SIG-M5 treated with dmso at 0.1 percent for 504 hours (cell line): ENCODE data around the gene MYOM1.

Experiments
- DNase-seq: peaks from one replicate; lab custom pipeline; 2025; ENCODE audit not compliant: unreplicated experiment; lab: John Stamatoyannopoulos, UW

Gene MYOM1

DNA sequence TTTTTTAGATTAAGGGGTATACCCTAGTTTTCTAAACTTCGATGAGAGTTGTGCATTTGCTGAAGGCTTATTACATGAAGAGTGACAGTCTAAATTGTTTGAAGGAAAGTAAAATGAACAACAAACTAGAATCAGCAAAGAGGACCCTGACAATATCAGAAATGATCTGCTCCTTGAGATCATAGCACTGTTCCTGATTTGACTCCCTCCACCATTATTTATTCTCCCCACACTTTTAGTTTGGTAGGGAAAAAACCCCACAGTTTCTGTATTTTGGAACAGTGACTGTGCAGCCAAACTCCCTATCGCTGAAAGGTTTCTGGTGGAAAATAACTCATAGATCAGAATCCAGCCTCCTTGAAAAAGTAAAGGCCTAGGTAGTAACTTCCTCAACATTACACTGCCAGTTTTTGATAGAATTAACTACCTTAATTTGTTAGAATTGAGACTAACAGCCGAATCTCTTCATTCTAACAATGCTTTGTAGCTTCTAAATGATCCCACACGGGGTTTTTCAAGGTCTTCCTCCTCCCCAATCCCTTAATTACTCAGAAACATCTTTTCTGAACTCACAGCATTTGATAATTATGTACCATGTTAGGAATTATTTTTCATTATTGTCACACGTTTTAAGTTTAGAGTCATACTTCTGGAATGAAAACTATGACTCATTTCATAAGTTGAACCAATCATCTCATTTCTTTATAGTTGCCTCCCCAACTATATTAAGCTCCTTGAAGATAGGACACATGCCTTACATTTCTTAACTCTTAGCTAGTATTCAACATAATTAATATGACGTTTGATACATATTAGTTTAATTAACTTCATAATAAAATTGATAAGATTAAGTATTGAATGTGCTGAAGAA, 30.7 kb upstream of the MYOM1 start:
- DNase-seq: peak; percentile 46

DNA sequence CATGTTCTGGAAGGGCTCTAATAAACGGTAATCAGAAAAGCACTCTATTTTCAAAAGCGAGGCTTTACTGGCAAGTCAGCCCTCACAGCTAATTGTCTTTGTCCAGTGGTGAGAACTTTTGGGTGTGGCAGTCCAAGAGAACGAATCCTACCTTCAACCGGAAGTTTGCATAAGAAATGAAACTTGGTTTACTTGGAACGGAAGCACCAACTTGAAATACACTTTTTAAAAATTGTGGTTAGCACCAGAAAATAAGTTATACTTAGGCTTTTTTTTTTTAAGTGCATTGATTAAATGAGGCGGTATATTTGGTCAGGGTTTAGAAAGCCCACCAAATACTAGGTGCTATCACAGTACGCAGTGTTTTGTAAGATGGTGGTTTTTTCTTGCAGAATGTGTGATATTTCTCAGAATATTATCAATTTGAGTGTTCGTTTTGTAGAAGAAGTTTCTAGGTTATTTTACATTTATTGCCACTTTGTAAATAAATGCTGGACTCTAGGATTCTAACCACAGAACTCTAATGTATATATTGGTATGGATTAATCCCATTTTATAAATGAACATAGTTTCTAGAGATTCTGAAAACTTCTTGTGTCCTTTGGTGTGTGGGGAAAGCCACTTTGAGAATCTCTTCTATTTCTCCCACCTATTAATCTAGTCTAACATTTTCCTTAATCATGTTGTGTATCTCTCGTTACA, 29.0 kb upstream of the MYOM1 start:
- peak; percentile 81 for DNase-seq

DNA sequence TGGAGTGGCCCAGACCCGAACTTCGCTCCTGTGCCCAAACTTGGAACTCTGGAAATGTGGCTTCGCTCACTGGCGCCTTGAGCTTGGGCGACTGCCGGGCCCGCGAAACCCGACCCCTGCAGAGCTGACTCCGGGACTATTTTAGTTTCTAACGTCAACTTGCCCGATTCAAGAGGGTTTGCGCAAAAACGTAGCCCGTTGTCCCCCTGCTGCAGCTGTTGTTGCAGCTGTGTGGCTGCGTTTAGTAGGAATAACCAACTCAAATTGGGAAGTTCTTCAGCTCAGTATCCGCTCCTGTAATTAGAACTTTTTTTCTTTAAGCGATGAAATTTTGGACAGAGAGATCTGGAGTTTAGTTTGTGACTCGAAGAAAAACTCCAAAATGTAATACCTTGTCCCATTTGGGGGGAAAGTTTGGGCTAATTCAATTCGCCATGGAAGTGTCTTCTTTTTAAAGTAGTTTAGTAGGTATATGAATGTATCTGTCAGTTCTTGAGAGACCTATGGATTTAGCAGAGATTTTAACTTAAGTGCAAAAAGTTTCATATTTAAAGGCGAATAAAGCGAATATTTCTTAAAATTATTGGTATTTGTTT, 28.4 kb upstream of the MYOM1 start:
- DNase-seq: peak; percentile 67

DNA sequence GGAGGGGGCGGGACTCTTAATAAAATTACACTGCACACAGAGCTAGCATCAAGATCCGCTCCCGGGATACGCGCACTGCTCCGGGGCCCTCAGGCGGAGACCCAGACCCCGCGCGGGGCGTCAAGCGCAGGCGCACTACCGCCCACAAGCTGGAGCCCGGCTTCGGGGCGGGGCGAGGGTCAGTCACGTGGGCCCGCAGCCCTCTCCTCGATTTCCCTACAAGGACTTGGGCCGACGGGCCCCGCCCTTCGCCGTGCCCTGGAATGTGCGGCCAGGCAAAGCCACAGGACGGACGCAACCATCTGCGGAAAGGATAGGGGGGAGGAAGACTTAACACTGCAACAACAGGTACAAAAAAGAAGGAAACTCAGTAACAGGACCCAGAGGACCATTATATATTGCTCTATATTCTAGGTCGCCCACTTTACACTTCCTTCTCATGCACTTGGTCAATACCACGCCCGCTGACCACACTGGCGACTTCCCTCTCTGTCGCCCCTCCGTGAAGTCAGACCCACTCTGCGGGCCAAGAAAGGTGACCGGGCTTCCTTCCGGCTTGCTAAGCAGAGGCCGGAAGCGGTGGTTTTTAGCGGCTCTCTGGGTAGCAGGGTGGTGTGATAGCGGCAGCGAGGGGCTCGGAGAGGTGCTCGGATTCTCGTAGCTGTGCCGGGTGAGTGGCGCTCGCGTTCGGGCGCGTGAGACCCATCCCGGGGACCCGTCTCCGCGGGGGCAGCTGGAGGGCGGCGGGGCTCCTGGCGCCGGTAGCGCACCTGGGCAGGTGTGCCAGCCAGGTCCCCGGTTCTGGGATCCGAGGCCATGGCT, 27.7 kb upstream of the MYOM1 start, which contains the start of gene MYL12A:
Gene MYL12A, plus strand, starts transcription at position 562 of the 822 bp plus-strand sequence. CDS start 5,447 bp downstream, outside the sequence.
- DNase-seq: peak; percentile 99

DNA sequence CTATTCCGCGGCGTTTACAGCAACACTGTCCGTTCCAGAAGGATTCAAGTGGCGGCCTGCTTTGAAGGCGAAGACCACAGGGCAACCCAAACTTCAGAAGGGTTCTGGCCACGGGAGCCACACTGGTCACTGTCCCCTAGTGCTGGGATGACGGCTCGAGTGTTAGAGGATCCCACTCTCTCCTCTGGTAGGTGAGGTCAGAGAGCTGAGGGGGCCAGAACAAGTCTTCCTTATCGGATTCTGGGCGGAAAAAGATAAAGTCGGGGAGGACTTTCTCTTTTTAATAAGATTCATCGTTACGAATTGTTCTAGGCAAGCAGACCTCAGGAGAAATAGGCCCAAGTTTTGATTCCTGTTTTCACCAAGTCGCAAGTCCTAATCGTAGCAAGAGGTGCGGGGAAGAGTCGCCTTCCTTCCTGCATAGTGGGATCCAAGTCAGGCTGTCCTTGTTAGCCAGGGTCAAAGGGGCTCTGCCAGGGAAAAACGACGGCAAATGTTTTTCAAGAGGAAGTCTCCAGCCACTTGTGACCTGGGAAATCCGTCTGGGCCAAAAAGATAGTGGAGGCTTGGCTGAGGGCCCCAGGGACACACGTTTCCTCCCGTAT, 27.0 kb upstream of the MYOM1 start:
- DNase-seq: peak; percentile 62

DNA sequence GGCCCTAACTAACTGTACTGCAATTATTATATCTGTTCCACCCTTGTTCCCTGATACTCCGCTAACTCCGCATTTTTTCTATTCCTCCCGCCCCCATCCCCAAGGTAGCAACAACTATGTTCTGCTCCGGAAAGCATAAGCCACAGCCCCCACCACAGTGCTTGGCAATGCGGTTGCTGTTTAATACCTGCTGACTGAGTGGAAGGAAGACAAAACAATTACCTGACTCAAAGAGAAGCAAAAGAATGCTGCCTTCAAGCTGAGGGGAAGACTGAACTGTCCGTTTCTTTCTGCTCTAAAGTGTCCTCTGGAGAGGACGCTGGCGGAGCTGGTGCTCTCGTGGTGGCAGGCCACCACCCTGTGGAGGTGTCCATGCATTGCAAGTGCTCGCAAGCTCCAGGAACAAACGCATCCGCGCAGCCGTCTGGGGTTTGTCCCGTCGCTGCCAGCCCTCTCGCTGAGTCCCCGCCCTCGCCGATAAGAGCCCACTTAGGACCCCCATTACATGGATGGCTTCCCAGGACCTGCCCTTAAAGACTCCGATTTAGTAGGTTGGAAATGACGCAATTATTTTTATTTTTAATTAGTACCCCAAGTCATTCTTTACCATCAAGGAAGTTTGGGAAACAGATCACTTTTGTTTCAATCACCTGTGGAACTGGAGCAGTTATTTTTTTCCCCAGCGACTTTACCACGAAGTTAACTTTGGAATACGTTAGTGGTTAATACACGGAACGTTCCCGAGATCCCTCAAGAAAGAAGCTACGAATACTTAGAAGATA, 26.3 kb upstream of the MYOM1 start:
- DNase-seq: peak; percentile 93

DNA sequence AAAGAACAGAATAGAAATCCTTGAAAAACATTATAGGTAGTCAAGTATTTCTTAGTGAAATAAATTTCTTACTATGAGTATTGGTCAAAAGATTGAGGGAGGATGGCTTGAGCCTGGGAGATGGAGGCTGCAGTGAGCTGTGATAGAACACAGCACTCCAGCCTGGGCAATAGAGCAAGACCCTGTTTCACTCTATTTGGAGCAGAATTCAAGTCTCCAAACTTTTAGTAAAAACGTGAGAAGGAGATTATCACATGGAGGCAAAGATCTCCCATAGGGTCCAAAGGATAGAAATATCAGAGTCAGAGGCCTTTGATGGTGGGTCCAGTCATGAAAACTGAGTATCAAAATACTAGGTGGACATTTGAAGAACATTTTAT, 25.4 kb upstream of the MYOM1 start:
- DNase-seq: no peak

DNA sequence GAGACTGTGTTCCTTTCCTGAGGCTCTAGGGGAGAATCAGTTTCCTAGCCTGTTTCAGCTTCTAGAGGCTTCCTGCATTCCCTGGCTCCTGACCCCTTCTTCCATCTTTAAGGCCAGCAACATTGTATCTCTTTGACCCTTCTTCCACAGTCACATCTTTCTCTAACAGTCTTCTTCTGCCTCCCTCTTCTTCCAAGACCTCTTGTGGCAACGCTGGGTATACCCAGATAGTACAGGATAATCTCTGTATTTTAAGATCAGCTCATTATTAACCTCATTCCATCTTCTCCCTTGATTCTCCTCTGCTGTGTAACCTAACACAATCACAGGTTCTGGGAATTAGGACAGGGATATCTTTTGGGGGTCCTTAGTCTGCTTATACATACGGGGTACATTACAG, 19.0 kb upstream of the MYOM1 start:
- no peak for DNase-seq

DNA sequence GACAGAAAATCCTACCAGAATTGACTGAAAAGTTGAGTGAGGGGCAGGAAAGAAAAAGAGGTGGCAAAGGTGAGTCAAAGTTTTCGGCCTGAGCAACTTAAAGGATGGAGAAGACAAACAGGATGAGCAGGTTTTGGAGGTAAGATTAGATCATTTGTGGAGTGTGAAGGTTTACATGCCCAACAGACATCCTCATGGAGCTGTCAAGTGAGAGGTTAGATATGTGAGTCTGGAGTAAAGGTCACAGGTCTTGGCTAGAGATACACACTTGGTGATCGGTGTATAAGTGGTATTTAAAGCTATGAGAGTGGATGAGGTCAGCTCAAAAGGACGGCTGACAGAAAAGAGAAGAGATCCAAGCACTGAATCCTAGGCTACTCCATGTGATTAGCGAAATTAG, 16.7 kb upstream of the MYOM1 start:
- peak; percentile 27 for DNase-seq

DNA sequence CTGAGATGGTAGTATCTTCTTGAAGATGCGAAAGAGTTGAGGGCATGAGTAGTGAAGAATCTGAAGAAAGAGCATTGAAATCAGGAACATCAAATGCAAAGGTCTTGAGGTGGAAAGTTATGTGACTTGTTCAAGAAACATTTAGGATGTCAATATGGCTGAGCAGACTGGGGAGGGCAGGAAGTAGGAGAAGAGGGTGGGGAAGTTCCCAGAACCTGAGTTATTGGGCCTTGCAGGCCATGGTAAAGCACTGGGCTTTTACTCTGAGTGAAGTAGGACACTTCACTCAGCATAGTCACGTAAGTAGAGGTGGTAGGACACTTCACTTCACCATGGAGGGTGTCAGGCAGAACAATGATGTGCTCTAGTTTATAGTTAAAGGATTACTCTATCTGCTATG, 16.1 kb upstream of the MYOM1 start:
- no peak for DNase-seq

DNA sequence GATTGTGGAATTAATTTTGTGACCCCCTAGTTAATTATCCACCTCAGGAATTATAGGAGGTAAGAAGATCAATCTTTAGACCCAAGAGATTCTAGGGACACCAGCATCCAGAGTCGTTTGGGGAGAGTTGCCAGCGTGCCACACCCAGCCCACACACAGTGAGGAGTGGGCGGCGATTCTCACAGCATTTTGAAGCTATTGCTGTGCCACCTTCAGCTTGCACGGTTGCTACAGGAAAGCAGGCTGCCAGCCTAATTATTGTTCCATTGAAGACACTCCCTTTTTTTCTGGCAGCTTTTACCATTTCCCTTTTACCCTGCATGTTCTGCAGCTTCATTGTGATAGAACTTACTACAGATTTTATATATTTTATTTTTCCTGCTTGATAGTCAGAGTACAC, 14.7 kb upstream of the MYOM1 start:
- no peak for DNase-seq

DNA sequence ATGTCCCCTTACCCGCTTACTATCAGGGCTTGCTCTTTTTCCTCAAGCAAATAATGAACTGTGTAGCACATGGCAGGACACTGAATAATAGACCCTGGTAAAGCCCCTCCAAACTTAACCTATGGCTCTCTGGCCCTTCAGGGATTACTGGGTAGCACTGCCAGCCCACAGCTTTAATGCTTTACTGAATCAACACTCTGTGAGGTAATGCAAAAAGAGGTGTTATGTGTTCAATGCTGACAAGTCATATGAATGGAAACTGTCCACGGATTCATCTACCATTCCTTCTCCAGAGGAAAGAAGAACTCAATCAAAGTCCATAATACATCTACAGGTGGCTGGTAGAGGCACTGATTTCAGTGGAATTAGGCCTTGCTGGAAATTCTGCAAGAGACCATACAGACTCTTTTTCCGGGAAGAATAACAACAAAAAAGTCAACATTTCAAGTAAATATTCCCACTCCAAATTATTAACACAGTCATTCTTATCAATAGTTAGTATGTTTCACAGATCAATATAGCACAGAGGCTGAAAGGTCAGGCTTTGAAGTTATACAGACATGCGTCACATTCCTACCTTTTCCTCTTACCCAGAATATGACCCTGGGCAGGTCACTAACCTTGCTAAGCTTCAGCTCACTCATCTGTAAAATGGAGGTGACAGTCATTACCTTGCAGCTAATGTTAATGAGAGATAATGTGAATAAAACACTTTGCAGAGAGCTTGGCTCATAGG, 13.8 kb upstream of the MYOM1 start:
- no peak for DNase-seq

DNA sequence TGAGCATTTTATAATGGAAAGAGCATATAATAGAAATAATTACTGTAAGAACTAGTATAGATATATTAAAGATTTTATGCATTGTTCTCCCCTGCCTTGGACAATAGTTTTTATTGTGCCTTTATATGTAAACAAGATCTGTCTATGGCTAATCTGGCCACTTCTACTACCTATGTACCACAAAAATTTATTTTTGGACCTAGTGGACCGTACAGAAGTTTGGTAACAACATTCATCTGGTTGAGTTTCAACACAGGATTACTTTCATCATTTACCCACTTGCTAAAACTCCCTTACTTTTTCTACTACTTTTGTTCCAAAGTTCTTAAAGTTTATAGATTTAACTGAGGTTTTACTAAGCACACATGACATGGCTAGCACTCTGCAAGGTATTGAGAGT, 13.2 kb upstream of the MYOM1 start:
- no peak for DNase-seq

DNA sequence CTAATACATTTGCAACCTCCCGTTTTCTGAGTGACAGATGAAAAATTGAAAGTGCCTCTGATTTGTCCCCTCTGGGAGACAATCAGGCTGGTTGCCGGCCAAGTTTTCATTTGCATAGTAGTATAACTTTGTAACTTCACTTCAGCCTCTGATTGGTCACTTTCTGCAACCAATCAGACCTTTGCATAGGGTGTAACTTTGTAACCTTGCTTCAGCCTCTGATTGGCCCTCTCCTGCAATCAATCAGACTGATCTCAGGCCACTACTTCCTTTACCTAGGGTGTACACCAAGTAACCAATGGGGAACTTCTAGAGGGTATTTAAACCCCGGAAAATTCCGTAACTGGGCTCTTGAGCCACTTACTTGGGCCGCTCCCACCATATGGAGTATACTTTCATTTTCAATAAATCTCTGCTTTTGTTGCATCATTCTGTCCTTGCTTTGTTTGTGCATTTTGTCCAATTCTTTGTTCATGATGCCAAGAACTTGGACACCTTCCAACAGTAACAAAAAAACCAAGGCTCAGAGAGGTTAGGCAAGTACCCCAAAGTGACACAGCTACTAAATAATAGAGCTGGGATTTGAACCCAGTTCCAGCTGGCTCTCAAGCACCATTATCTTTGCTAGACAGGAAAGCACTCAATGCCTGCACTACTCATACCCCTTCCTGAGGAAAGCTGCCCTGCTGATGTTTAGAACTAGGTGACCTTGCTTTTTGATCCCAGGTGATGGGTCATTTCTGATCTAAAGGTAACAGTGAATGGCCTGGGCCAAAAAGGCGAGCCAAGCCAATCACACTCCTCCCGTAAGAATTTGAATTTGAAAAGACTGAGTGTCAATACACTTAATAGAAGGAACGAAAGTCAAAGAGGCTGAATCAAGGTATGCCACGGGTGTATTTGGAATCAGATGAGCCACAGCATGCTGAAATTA, 10.9 kb upstream of the MYOM1 start:
- peak; percentile 53 for DNase-seq

DNA sequence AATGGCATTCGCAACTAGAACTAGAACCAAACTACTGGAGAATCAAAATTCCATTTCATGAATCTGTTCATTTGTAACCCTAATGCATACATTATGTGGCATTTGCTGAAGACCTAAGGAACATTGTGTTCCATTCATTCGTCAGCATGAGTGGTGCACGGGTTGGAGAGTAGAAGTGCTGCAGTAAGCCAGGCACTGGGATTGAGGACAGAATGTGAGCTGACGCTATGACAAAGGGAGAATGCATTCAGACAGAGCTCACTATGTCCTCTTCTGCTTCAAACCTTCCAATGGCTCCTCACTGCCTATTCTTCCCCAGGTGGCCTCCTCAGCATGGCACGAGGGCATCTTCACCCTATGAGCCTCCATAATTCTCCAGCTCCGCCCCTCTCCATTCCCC, 6.3 kb upstream of the MYOM1 start:
- no peak for DNase-seq

DNA sequence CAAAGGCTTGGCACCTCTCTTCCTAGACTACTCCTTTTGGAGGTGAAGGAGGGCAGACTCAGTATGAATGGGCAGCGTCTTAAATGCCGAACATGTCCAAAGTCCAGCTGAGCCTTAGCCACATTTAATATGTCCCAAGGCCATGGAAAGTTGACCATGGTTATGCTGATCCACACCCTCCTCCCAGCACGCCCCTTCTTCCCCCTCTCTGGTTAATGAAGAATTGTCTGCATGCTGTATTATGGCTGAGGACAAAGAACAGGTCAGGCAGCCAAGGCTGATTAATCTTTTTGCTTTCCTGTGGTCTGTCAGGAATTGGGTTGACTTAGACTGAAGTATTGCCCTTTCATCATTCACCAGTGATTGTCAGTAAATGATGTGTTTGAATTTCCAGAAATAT, 5.8 kb upstream of the MYOM1 start:
- no peak for DNase-seq

DNA sequence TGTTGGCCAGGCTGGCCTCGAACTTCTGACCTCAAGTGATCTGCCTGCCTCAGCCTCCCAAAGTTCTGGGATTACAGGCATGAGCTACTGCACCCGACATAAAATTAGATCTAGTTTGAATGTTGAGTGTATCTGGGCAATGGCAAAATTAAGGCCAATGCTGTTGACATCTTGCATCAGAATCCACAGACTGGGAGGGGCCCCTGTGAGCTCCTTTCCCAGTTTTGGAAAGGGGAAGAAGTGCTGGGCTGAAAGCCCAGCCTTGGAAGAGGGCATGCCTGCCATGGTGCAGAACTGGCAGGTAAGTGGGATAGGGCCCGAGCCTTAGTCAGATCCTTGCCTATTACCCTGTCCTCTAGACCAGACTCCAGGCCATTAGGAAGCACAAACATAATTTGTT, 4.5 kb upstream of the MYOM1 start:
- no peak for DNase-seq

DNA sequence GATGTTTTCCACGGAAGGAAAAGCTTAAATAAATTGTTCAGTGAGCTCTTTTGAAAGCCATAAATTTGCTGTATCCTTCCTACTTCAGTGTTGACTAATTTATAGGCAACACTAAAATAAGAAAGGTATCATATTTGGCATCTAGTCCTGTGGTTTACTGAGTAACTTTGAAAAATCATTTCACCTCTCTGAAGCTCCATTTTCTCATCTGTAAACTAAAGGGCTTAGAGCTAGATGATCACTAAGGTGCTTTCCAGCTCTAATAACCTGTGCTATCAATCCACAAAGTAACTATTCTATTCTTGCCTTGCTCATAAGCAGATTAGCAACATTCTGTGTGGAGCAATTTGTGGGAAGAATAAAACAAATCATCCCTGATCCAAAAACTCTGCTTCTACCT, 3.6 kb upstream of the MYOM1 start:
- no peak for DNase-seq
